ENCODE data around the gene PYGM. TPM values are rescaled to one million over a fixed set of nuclear protein-coding genes. Genes with fewer than 3 reads are reported as not detected.

PYGM gene
- total and polyA plus RNA-seq, 9 donors = 0.24 to 12.0 (median 3.1) TPM

- Histone ChIP-seq H3K27me3 (no peaks in the 10 kb centered on the region), H3K4me1 (ENCODE audit: insufficient read depth) (no peaks in the 10 kb centered on the region), H3K36me3 (no peaks in the 10 kb centered on the region), H3K4me3 (no peak overlapping the region), H3K27ac (no peak overlapping the region), H3K9me3 (no peaks in the 10 kb centered on the region)
- DNase-seq = peak in 1 of 5 donors; percentile 6
- intact Hi-C loops (cut with DNase I) = no loop called here
- no peak for TF ChIP-seq EP300 (IDR thresholded peaks at IDR 0.05)
- TF ChIP-seq POLR2A (IDR thresholded peaks at IDR 0.05) = no peak
- TF ChIP-seq CTCF (IDR thresholded peaks at IDR 0.05) = no peak
- WGBS, 3 donors = 90 to 97% (median 96%) methylated on average over 11 of the region's 11 CpGs
Observed at GRCh38 chr11:64766881-64767280, 7.1 kb upstream of the PYGM start.

- Histone ChIP-seq H3K9me3 (no peaks in the 10 kb centered on the region), H3K27ac (no peak overlapping the region), H3K4me1 (ENCODE audit: insufficient read depth) (no peaks in the 10 kb centered on the region), H3K36me3 (no peaks in the 10 kb centered on the region), H3K4me3 (no peak overlapping the region), H3K27me3 (no peaks in the 10 kb centered on the region)
- WGBS, 3 donors = 61 to 81% (median 73%) methylated on average over 36 to 42 of the region's 42 CpGs
- TF ChIP-seq CTCF (IDR thresholded peaks at IDR 0.05) (no peak), POLR2A (IDR thresholded peaks at IDR 0.05) (no peak), EP300 (IDR thresholded peaks at IDR 0.05) (no peak)
- peak in 2 of 5 donors; percentile 10 to 27 for DNase-seq
- intact Hi-C loops (cut with DNase I) = no loop called here
Observed at GRCh38 chr11:64765851-64766665, 6.3 kb upstream of the PYGM start.

GRCh38 chr11:64765291-64765850, 5.6 kb upstream of the PYGM start:
- Histone ChIP-seq H3K4me3 (no peak overlapping the region), H3K27me3 (no peaks in the 10 kb centered on the region), H3K27ac (no peak overlapping the region), H3K36me3 (no peaks in the 10 kb centered on the region), H3K4me1 (ENCODE audit: insufficient read depth) (peaks cover 5% of the 10 kb centered on the region), H3K9me3 (no peaks in the 10 kb centered on the region)
- TF ChIP-seq POLR2A (IDR thresholded peaks at IDR 0.05) (no peak), EP300 (IDR thresholded peaks at IDR 0.05) (no peak), CTCF (IDR thresholded peaks at IDR 0.05) (peak in 1 of 3 donors; percentile 15)
- intact Hi-C loops (cut with DNase I) = no loop called here
- WGBS, 3 donors = 79 to 82% (median 82%) methylated on average over 30 of the region's 30 CpGs
- DNase-seq = peak in 2 of 5 donors; percentile 22 to 35

- no peak overlapping the region for H3K27ac ChIP-seq
- peak in 1 of 5 donors; percentile 16 for DNase-seq
- intact Hi-C loops (cut with DNase I) = no loop called here
- H3K4me1 ChIP-seq (ENCODE audit: insufficient read depth) = peaks cover 11% of the 10 kb centered on the region
- WGBS, 3 donors = 78 to 81% (median 79%) methylated on average over 8 of the region's 8 CpGs
- no peaks in the 10 kb centered on the region for H3K36me3 ChIP-seq
- no peaks in the 10 kb centered on the region for H3K9me3 ChIP-seq
- TF ChIP-seq EP300 (IDR thresholded peaks at IDR 0.05) = no peak
- TF ChIP-seq CTCF (IDR thresholded peaks at IDR 0.05) = no peak
- no peak for TF ChIP-seq POLR2A (IDR thresholded peaks at IDR 0.05)
- H3K27me3 ChIP-seq = no peaks in the 10 kb centered on the region
- no peak overlapping the region for H3K4me3 ChIP-seq
Observed at GRCh38 chr11:64764753-64765152, 5.0 kb upstream of the PYGM start.
